ENCODE data around the gene DSG2. TPM values are rescaled to one million over a fixed set of nuclear protein-coding genes. Genes with fewer than 3 reads are reported as not detected.

DSG2 gene
- total and polyA plus RNA-seq, 2 of the 4 experiments (the other 2 are of a cell fraction) = 1.8 to 2.3 TPM

GRCh38 chr18:31551883-31552282 lies 53.9 kb downstream of the DSG2 start:
- Histone ChIP-seq H3K27me3 (ENCODE audit: control insufficient read depth, insufficient read depth, low read length) (no peaks in the 10 kb centered on the region), H3K23ac (ENCODE audit: low read depth, low read length) (no peak overlapping the region), H3K4me2 (ENCODE audit: low read depth, low read length) (no peak overlapping the region), H2AK9ac (replicated peaks; ENCODE audit: low read depth, low read length, poor library complexity) (no peak overlapping the region), H3K18ac (ENCODE audit: low read depth, low read length) (no peak overlapping the region), H2BK20ac (ENCODE audit: low read depth, low read length) (no peak overlapping the region), H3K56ac (ENCODE audit: extremely low read depth, insufficient read depth, low read length) (no peak overlapping the region), H3K14ac (replicated peaks; ENCODE audit: low read depth, low read length) (no peak overlapping the region), H2AK5ac (ENCODE audit: low read depth, low read length) (no peak overlapping the region), H3K9me1 (ENCODE audit: insufficient read depth, low read length) (no peaks in the 10 kb centered on the region), H3K4me3 (ENCODE audit: insufficient read depth, low read depth, low read length) (no peak overlapping the region), H3K36me3 (ENCODE audit: control insufficient read depth, insufficient read depth, low read length) (no peaks in the 10 kb centered on the region), H3K27ac (ENCODE audit: insufficient read depth, low read length) (no peak overlapping the region), H4K8ac (ENCODE audit: low read depth in 2 of 2, low read length in 2 of 2) (no peak overlapping the region), H2BK5ac (ENCODE audit: low read depth, low read length, poor library complexity, severe bottlenecking) (no peak overlapping the region), H2BK120ac (ENCODE audit: low read depth, low read length) (no peak overlapping the region), H3K4ac (ENCODE audit: low read depth, low read length) (no peak overlapping the region), H3K4me1 (ENCODE audit: control insufficient read depth, insufficient read depth, low read length) (no peaks in the 10 kb centered on the region), H2AFZ (replicated peaks; ENCODE audit: low read length, poor library complexity) (no peak overlapping the region), H3K9ac (ENCODE audit: low read depth, low read length) (no peak overlapping the region), H4K20me1 (ENCODE audit: insufficient read depth, low read length) (no peaks in the 10 kb centered on the region), H4K5ac (ENCODE audit: low read depth, low read length) (no peak overlapping the region), H3K9me3 (ENCODE audit: control insufficient read depth, insufficient read depth, low read length) (no peaks in the 10 kb centered on the region), H3K79me1 (ENCODE audit: low read depth in 1 of 2, low read length in 2 of 2) (no peaks in the 10 kb centered on the region), H4K91ac (ENCODE audit: insufficient read depth, low read depth, low read length) (no peak overlapping the region), H2BK15ac (ENCODE audit: low read depth, low read length) (no peak overlapping the region)
- no TSS peak for BruUV-seq (replicated peaks)
- ChIA-PET CTCF (interaction anchor here (1.1 kb wide), 1 partner anchor 128 kb away, joined by 3 read pairs; no protein-coding TSS in a partner anchor), POLR2A (ENCODE audit: unreplicated experiment) (no interaction called here)
- in situ Hi-C loops (cut with MboI; ENCODE audit: low sequenced_read_pairs) (loop anchor here (10.0 to 25.0 kb wide), 3 partner anchors 173 to 410 kb away; no protein-coding TSS in a partner anchor), intact Hi-C loops (cut with micrococcal nuclease) (no loop called here), dilution Hi-C loops (cut with HindIII; ENCODE audit: low sequenced_read_pairs, unreplicated experiment) (no loop called here)
- TF ChIP-seq MXI1 (IDR thresholded peaks at IDR 0.05; ENCODE audit: borderline replicate concordance, low read depth, low read length) (no peak), POLR2A (IDR thresholded peaks at IDR 0.05; ENCODE audit: low read depth, low read length) (no peak), USF2 (IDR thresholded peaks at IDR 0.05; ENCODE audit: low read depth, low read length) (no peak), CHD1 (IDR thresholded peaks at IDR 0.05; ENCODE audit: low read depth, low read length) (no peak), CEBPB (IDR thresholded peaks at IDR 0.05; ENCODE audit: low read depth, low read length) (no peak)
- ATAC-seq (ENCODE audit: low read depth) = no peak
- no peak for DNase-seq
- WGBS, 2 experiments (ENCODE audit: extremely low coverage in 2 of 2, insufficient read length in 1 of 2) = no CpG with 5 or more reads among the region's 3 CpGs

All from IMR-90 (cell line).